Progenitor cell of endocrine pancreas (in vitro differentiated cells): ENCODE results near the gene TWNK. TPM values are rescaled to one million over a fixed set of nuclear protein-coding genes. Genes with fewer than 3 reads are reported as not detected.

Source experiments
- DNase-seq: peaks from one replicate; pipeline ENCODE4 v3.0.0; 2021; ENCODE audit warnings: low spot score; ENCODE audit not compliant: unreplicated experiment
- H3K27ac Mint-ChIP-seq: 2 replicates; pipeline ENCODE4 v1.8.0; 2021; ENCODE audit warnings: mild to moderate bottlenecking, moderate library complexity, mixed read lengths
- H3K27me3 Mint-ChIP-seq: 2 replicates; pipeline ENCODE4 v1.8.0; 2021; ENCODE audit warnings: mixed read lengths
- H3K36me3 Mint-ChIP-seq: 2 replicates; pipeline ENCODE4 v1.8.0; 2022; ENCODE audit warnings: mixed read lengths; ENCODE audit not compliant: insufficient read depth
- H3K4me1 Mint-ChIP-seq: 2 replicates; pipeline ENCODE4 v1.8.0; 2021; ENCODE audit warnings: low read depth, mixed read lengths
- H3K4me3 Mint-ChIP-seq: 2 replicates; pipeline ENCODE4 v1.8.0; 2021; ENCODE audit warnings: low read depth, mild to moderate bottlenecking, moderate library complexity, mixed read lengths
- H3K9me3 Mint-ChIP-seq: 2 replicates; pipeline ENCODE4 v1.8.0; 2021; ENCODE audit warnings: low read depth, mixed read lengths
- CTCF ChIP-seq: fragments of 200-600 bp; sonication (generic); IDR thresholded peaks from one replicate; pipeline ENCODE4 v1.5.0; 2021; ENCODE audit warnings: antibody characterized with exemption, mild to moderate bottlenecking; ENCODE audit not compliant: unreplicated experiment
- microRNA-seq: library from miRNA; unstranded; fragments of <30 nt; microRNA quantifications from one replicate; pipeline ENCODE4 v1.1.0, GENCODE V29; 2020; ENCODE audit warnings: borderline number of aligned reads; ENCODE audit not compliant: unreplicated experiment
- total RNA-seq: library from RNA; stranded (reverse); gene quantifications from 2 replicates; pipeline ENCODE4 v1.2.1, GENCODE V29; 2021

Gene TWNK
- total RNA-seq, 1 donor from 2014 or later, result 13.3 TPM

GRCh38 chr10:101043363-101043707, 56.0 kb downstream of the TWNK start:
- peaks cover 17% of the 10 kb centered on the region for H3K4me1 Mint-ChIP-seq
- TF ChIP-seq CTCF, result no peak
- peak overlapping the region; percentile 86 for H3K4me3 Mint-ChIP-seq
- no peak for DNase-seq
- no peaks in the 10 kb centered on the region for H3K36me3 Mint-ChIP-seq
- no peaks in the 10 kb centered on the region for H3K9me3 Mint-ChIP-seq
- peak overlapping the region; percentile 97 for H3K27ac Mint-ChIP-seq
- H3K27me3 Mint-ChIP-seq, result peaks cover 55% of the 10 kb centered on the region

Small RNA genes within 50 kb of the gene (microRNA-seq; reads per million reads assigned to microRNA genes)
- not detected for gene MIR608

Other genes with a start within 250 kb of the TWNK start
- not detected in 2 replicates for gene PAX2, start 242.0 kb upstream of the TWNK start, total RNA-seq
- 29.9 and 31.8 TPM in 2 replicates for gene SLF2, start 74.6 kb upstream of the TWNK start, total RNA-seq
- gene SEMA4G, start 18.0 kb upstream of the TWNK start, total RNA-seq, result 57.1 and 62.3 TPM in 2 replicates
- 70.7 and 72.4 TPM in 2 replicates for gene MRPL43, start within 50 bp of the TWNK start, total RNA-seq
- gene LZTS2, start 12.3 kb downstream of the TWNK start, total RNA-seq, result 81.1 and 83.2 TPM in 2 replicates
- 0.29 and 0.84 TPM in 2 replicates for gene PDZD7, start 43.6 kb downstream of the TWNK start, total RNA-seq
- 4.4 and 6.1 TPM in 2 replicates for gene SFXN3, start 43.7 kb downstream of the TWNK start, total RNA-seq
- 1.3 and 2.0 TPM in 2 replicates for gene KAZALD1, start 74.4 kb downstream of the TWNK start, total RNA-seq
- not detected in 2 replicates for gene TLX1, start 143.8 kb downstream of the TWNK start, total RNA-seq
- not detected in 2 replicates for gene LBX1, start 241.9 kb downstream of the TWNK start, total RNA-seq